ENCODE results near the gene PRDM10. TPM values are rescaled to one million over a fixed set of nuclear protein-coding genes. Genes with fewer than 3 reads are reported as not detected.
"Not testable (repeated sequence)": the region's sequence is repeated elsewhere in the genome, so short reads cannot be mapped to it uniquely, and the experiment has no call there.

Gene PRDM10
- total RNA-seq, 2 experiments from 2014 or later = 11.7 to 12.6 TPM

DNA sequence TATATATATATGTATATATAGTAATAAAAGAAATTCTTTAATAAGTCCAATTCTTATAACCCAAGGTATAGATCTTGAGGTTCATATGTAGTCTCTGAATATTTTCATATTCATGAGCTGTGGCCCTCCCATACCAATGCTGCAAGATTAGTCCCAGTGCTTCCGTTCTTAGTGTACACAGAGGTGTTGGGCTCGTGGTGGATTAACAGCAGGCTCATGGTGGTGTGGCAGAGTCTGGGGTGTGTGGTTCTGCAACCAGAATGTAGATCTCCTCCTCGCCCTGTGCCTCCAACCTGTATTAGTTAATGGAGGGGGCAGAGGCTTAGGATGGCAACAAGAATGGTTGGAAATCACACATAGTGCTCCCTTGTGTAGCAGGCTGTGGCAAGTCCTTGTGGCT, 16.8 kb downstream of the PRDM10 start:
- Mint-ChIP-seq H3K9me3 (no peaks in the 10 kb centered on the region), H3K4me1 (no peaks in the 10 kb centered on the region), H3K4me3 (no peak overlapping the region), H3K36me3 (ENCODE audit: low read depth) (no peaks in the 10 kb centered on the region), H3K27me3 (no peaks in the 10 kb centered on the region), H3K27ac (no peak overlapping the region)
- ChIA-PET CTCF (no interaction called here), POLR2A (no interaction called here)
- no peak for DNase-seq

DNA sequence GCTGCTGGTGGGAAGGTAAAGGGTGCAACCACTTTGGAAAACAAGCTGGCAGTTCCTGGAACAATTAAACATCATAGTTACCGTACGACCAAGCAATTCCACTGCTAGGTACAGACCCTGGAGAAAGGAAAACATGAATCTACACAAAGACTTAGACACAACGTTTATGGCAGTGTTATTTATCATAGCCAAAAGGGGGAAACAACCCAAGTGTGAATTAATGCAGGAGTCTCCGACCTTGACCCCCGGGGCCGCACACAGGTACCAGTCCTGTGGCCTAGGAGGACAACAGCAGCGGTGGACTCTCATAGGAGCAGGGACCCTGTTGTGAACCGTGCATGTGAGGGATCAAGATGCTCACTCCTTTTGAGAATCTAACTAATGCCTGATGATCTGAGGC, 22.5 kb downstream of the PRDM10 start:
- no peaks in the 10 kb centered on the region for H3K36me3 Mint-ChIP-seq (ENCODE audit: low read depth)
- ChIA-PET POLR2A (no interaction called here), CTCF (no interaction called here)

DNA sequence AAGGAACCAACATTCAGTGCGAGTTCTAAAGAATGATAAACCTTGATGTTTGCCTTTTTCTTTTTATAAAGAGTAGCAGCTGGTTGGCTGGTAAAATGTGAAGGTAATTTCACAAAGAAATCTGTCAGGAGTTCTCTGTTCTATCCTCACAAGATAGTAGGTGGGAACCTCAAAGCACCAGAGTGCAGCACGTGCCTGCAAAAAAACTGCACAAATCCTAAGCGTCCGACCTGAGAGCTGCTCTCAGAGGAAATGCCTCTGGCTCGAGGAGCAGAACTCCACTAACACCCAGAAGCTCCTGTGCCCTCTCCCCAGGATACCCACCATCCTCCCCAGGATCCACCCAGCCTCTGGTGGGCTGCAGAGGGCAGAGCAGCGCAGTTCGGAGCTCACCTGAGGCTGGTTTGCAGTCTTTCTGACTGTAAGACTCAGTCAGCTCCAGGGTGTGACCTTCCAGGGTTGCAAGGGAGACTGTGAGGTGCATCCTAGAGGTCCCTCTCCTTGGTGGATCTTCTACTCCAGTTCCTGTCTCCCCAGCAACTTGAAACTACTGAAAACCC, 23.5 kb downstream of the PRDM10 start:
- Mint-ChIP-seq H3K9me3 (no peaks in the 10 kb centered on the region), H3K4me1 (peaks cover 2% of the 10 kb centered on the region), H3K36me3 (ENCODE audit: low read depth) (no peaks in the 10 kb centered on the region), H3K27me3 (no peaks in the 10 kb centered on the region), H3K27ac (no peak overlapping the region), H3K4me3 (no peak overlapping the region)
- CTCF ChIA-PET = interaction anchor here (1.3 kb wide), 1 partner anchor 153 kb away, joined by 5 read pairs; no protein-coding TSS in a partner anchor
- POLR2A ChIA-PET = no interaction called here
- DNase-seq = no peak

More for the DNA sequence above, 22.5 kb downstream of the PRDM10 start:
- H3K4me1 Mint-ChIP-seq = peaks cover 2% of the 10 kb centered on the region
- no peak overlapping the region for H3K4me3 Mint-ChIP-seq
- no peak overlapping the region for H3K27ac Mint-ChIP-seq
- no peak for DNase-seq
- no peaks in the 10 kb centered on the region for H3K27me3 Mint-ChIP-seq
- H3K9me3 Mint-ChIP-seq = no peaks in the 10 kb centered on the region

DNA sequence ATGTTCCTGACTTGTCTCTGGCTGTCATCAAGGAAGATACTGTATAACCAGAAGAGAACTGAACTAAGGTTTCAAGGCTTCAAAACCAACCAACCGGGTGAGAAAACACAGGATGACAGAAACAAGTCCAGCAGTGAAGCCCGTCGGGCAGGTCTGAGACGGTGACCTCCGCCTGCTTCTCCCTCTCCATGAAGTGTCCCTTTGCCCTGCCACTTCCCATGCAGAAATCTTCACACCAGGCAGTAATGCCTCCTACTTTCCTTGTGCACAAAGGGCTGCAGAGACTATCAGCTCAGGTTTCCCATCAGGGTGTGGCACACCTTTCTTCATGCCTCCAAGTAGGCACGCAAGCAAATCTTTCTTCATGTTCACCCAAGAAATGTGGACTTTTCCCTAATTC, 24.2 kb downstream of the PRDM10 start:
- no peak overlapping the region for H3K27ac Mint-ChIP-seq
- H3K4me3 Mint-ChIP-seq = no peak overlapping the region
- no peaks in the 10 kb centered on the region for H3K27me3 Mint-ChIP-seq
- H3K4me1 Mint-ChIP-seq = peaks cover 2% of the 10 kb centered on the region
- ChIA-PET CTCF (interaction anchor here (1.3 kb wide), 1 partner anchor 154 kb away, joined by 5 read pairs; no protein-coding TSS in a partner anchor), POLR2A (no interaction called here)
- no peaks in the 10 kb centered on the region for H3K36me3 Mint-ChIP-seq (ENCODE audit: low read depth)
- no peak for DNase-seq
- no peaks in the 10 kb centered on the region for H3K9me3 Mint-ChIP-seq

DNA sequence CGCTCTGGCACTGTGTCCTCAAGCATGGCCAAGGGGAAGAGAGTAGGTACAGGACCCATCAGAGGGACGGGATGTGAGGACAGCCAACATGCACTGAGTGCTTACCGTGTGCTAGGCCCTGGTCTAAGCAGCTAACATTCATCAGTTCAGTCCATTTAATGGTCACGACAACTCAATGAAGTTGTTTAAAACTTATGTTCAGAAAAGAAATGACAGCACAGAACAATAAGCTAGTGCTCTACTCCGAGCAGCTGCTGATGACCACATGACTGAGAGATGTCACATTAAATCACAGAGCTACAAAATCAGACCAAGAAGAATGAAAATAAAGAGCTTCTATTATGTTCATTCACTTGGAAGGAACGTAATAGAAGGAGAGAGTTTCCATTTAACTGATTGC, 26.3 kb downstream of the PRDM10 start:
- no peaks in the 10 kb centered on the region for H3K36me3 Mint-ChIP-seq (ENCODE audit: low read depth)
- peaks cover 2% of the 10 kb centered on the region for H3K4me1 Mint-ChIP-seq
- no peak overlapping the region for H3K27ac Mint-ChIP-seq
- no peaks in the 10 kb centered on the region for H3K27me3 Mint-ChIP-seq
- no peak for DNase-seq
- H3K9me3 Mint-ChIP-seq = no peaks in the 10 kb centered on the region
- no peak overlapping the region for H3K4me3 Mint-ChIP-seq
- ChIA-PET POLR2A (no interaction called here), CTCF (no interaction called here)

DNA sequence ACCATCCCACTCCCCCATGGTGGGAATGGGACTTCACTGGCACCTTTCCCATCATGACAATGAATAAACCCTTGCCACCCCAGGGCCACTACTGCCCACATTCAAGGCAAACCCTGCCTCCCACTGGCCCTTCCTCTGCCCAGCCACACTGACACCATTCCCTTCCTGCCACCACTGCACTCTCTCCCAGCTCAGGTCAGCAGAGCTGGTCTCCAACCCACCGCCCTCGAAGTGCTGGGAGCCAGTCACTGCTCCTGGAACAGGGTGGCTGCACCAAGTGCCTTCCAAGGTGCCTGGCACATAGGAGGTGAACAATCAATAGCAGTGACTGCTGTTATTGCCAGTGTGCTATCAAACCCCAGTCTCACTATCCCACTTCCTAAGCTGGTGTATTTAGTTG, 27.1 kb downstream of the PRDM10 start:
- POLR2A ChIA-PET = no interaction called here

DNA sequence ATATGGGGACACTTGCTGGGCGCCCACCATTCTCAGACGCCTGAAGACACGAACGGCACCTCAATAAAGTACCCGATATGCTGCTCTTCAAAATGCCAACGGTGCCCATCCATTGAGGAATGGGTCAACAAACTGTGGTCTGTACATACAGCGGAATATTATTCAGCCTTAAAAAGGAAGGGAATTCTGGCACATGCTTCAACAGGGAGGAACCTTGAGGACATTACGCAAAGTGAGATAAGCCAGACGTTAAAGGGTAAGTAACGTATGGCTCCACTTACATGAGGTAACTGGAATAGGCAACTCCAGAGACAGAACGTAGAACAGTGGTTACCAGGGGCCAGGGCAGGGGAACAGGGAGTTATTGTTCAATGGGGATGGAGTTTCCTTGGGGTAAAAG, 28.0 kb downstream of the PRDM10 start:
- POLR2A ChIA-PET = no interaction called here
- no peak overlapping the region for H3K4me3 Mint-ChIP-seq
- no peaks in the 10 kb centered on the region for H3K36me3 Mint-ChIP-seq (ENCODE audit: low read depth)
- CTCF ChIA-PET = interaction anchor here (1.4 kb wide), 1 partner anchor 238 kb away, joined by 3 read pairs; no protein-coding TSS in a partner anchor
- no peak overlapping the region for H3K27ac Mint-ChIP-seq
- no peaks in the 10 kb centered on the region for H3K27me3 Mint-ChIP-seq
- DNase-seq = no peak
- no peaks in the 10 kb centered on the region for H3K9me3 Mint-ChIP-seq
- H3K4me1 Mint-ChIP-seq = no peaks in the 10 kb centered on the region

More for the DNA sequence above, 27.1 kb downstream of the PRDM10 start:
- no peaks in the 10 kb centered on the region for H3K27me3 Mint-ChIP-seq
- peaks cover under 1% of the 10 kb centered on the region for H3K4me1 Mint-ChIP-seq
- CTCF ChIA-PET = no interaction called here
- H3K4me3 Mint-ChIP-seq = no peak overlapping the region
- no peaks in the 10 kb centered on the region for H3K9me3 Mint-ChIP-seq
- H3K27ac Mint-ChIP-seq = no peak overlapping the region
- H3K36me3 Mint-ChIP-seq (ENCODE audit: low read depth) = no peaks in the 10 kb centered on the region
- no peak for DNase-seq

DNA sequence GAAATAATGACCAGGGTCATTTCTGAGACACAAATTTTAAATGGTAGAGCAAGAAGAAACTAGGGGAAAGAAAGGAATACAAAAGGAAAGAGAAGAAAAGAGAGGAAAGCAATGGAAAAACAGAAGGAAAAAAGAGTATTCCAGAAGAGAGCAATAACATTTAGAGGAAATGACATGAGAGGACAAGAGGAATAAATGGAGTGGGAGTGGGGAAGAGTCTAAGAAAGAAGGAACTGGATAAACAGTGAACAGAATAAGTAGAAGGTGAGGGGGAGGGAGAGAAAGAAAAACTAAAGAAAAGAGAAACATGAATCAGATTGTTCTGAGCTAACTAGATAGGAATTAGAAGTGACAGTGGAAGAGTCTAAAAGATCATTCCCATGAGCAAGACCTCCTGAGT, 28.4 kb downstream of the PRDM10 start:
- ChIA-PET POLR2A (no interaction called here), CTCF (interaction anchor here (1.4 kb wide), 1 partner anchor 239 kb away, joined by 3 read pairs; no protein-coding TSS in a partner anchor)
- Mint-ChIP-seq H3K27me3 (no peaks in the 10 kb centered on the region), H3K4me1 (no peaks in the 10 kb centered on the region), H3K9me3 (no peaks in the 10 kb centered on the region), H3K4me3 (no peak overlapping the region), H3K36me3 (ENCODE audit: low read depth) (no peaks in the 10 kb centered on the region), H3K27ac (no peak overlapping the region)
- no peak for DNase-seq

DNA sequence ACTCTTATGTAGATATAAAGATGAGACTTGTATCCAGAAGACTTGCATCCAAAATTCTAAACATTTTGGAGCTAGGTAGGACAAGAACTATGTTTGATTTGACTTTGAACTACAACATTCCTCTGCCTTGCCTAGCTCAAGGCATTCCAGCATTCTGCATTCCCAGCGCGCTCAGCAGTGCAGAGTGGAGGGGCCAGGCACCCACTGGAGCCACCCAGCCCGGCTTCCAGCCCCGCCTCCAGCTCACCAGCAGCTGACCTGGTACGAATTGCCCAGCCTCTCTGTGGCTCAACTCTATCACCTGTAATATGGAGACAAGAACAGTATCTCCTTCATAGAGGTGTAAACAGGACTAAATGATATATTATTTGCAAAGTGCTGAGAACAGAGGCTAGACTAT, 28.8 kb downstream of the PRDM10 start:
- H3K4me3 Mint-ChIP-seq = no peak overlapping the region
- no peaks in the 10 kb centered on the region for H3K9me3 Mint-ChIP-seq
- H3K36me3 Mint-ChIP-seq (ENCODE audit: low read depth) = no peaks in the 10 kb centered on the region
- POLR2A ChIA-PET = no interaction called here
- DNase-seq = no peak
- no peaks in the 10 kb centered on the region for H3K27me3 Mint-ChIP-seq
- no peaks in the 10 kb centered on the region for H3K4me1 Mint-ChIP-seq
- no peak overlapping the region for H3K27ac Mint-ChIP-seq
- CTCF ChIA-PET = interaction anchor here (1.2 to 1.4 kb wide), 2 partner anchors 158 to 239 kb away, joined by 3 to 6 read pairs; no protein-coding TSS in a partner anchor

DNA sequence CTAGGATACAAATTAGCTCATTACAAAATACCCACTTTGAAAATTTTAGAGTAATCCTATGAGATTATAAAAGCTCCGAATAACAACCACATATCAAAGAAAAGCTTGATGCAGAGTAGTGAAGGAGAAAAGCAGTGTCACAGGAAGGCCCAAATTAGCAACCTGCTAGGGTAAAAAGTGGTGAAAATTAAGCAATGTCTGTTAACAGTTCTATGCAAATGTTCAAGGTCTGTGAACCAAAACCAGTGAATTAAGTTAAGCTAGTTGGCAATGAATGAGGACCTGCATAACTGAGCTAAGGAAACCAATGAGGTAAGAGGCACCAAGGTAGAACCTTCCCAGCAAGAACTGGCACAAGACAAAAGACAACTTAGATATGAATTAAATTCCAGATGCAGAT, 29.6 kb downstream of the PRDM10 start:
- Mint-ChIP-seq H3K4me3 (no peak overlapping the region), H3K9me3 (no peaks in the 10 kb centered on the region), H3K4me1 (no peaks in the 10 kb centered on the region), H3K27me3 (no peaks in the 10 kb centered on the region), H3K36me3 (ENCODE audit: low read depth) (no peaks in the 10 kb centered on the region), H3K27ac (no peak overlapping the region)
- DNase-seq = no peak
- CTCF ChIA-PET = interaction anchor here (1.2 to 1.4 kb wide), 2 partner anchors 159 to 240 kb away, joined by 3 to 6 read pairs; no protein-coding TSS in a partner anchor
- POLR2A ChIA-PET = interaction anchor here (1.3 kb wide), 1 partner anchor 22 kb away, joined by 3 read pairs; no protein-coding TSS in a partner anchor

DNA sequence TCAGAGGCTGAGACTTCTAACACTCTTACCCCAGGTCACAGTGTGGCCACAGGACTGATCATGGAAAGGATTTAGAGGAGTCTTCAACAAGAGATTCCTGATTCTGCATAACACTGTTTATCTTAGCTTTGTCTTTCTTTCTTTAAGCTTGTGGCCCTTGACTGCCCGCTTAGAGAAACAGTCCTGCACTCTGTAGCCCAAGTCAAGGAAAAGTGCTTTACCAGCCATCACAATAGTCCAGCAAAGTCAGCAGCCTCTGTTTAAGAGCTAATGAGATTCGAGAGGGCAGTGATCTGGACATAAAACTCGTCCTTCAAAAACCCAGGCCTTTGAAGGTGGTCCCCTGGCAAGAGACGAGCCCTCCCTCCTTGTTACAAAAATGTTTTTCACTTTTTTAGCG, 30.0 kb downstream of the PRDM10 start:
- Mint-ChIP-seq H3K9me3 (no peaks in the 10 kb centered on the region), H3K36me3 (ENCODE audit: low read depth) (no peaks in the 10 kb centered on the region), H3K4me1 (no peaks in the 10 kb centered on the region), H3K27me3 (no peaks in the 10 kb centered on the region), H3K27ac (no peak overlapping the region), H3K4me3 (no peak overlapping the region)
- no peak for DNase-seq
- POLR2A ChIA-PET = interaction anchor here (1.3 kb wide), 1 partner anchor 22 kb away, joined by 3 read pairs; no protein-coding TSS in a partner anchor
- CTCF ChIA-PET = interaction anchor here (1.2 kb wide), 1 partner anchor 159 kb away, joined by 6 read pairs; no protein-coding TSS in a partner anchor

DNA sequence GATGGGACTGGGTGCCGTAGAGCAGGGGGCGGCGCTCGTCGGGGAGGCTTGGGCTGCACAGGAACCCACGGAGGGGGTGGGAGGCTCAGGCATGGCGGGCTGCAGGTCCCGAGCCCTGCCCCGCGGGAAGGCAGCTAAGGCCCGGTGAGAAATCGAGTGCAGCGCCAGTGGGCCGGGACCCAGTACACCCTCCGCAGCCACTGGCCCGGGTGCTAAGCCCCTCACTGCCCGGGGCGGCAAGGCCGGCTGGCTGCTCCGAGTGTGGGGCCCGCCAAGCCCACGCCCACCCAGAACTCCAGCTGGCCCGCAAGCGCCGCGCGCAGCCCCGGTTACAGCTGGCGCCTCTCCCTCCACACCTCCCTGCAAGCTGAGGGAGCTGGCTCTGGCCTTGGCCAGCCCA, 30.8 kb downstream of the PRDM10 start:
- H3K36me3 Mint-ChIP-seq (ENCODE audit: low read depth); H3K27ac Mint-ChIP-seq; DNase-seq; H3K27me3 Mint-ChIP-seq; H3K4me3 Mint-ChIP-seq; H3K4me1 Mint-ChIP-seq; H3K9me3 Mint-ChIP-seq: not testable (repeated sequence)
- ChIA-PET CTCF (interaction anchor here (0.9 kb wide), 1 partner anchor 20 kb away, joined by 3 read pairs; no protein-coding TSS in a partner anchor), POLR2A (interaction anchor here (1.3 kb wide), 1 partner anchor 21 kb away, joined by 3 read pairs; no protein-coding TSS in a partner anchor)

DNA sequence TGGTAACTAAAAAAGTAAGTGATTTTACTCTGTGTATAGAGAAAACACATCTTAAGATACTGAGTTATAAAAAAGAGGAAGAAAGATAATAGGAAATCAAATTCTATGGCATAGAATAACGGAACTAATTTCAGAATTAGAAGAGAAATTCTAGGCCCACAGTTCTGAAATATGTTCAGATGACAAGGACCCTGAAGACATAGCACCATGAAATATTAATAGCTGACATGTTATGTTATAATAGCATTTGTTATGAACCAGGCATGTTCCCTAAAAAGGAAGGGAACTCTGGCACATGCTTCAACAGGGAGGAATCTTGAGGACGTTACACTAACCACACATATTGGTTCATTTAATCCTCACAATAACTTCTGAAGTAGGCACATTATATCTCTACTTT, 32.7 kb downstream of the PRDM10 start:
- ChIA-PET CTCF (no interaction called here), POLR2A (no interaction called here)
- no peak overlapping the region for H3K4me3 Mint-ChIP-seq

More for the DNA sequence above, 32.7 kb downstream of the PRDM10 start:
- Mint-ChIP-seq H3K4me1 (peaks cover 5% of the 10 kb centered on the region), H3K27me3 (no peaks in the 10 kb centered on the region), H3K27ac (no peak overlapping the region), H3K36me3 (ENCODE audit: low read depth) (no peaks in the 10 kb centered on the region), H3K9me3 (no peaks in the 10 kb centered on the region)
- no peak for DNase-seq
